CD4-positive, alpha-beta T cell treated with Interleukin-4 for 1 hour (primary cell): ENCODE data around the gene EP400.
"Not testable (repeated sequence)": the region's sequence is repeated elsewhere in the genome, so short reads cannot be mapped to it uniquely, and the experiment has no call there.

ENCODE experiments used
- DNase-seq, 2 donors: peaks; one replicate each; pipeline ENCODE4 v3.0.0-alpha.2; 2020 to 2022

The EP400 gene

GRCh38 chr12:131948713-131949430 lies 870 bp upstream of the EP400 start:
- peak; percentile 6 to 28 for DNase-seq

- peak in 1 of 2 donors; percentile 29 for DNase-seq
Observed at GRCh38 chr12:131950182-131950913, 606 bp downstream of the EP400 start.

GRCh38 chr12:131953810-131954209 lies 4.1 kb downstream of the EP400 start:
- not testable (repeated sequence) for DNase-seq

- not testable (repeated sequence) for DNase-seq
Observed at GRCh38 chr12:131954460-131954859, 4.7 kb downstream of the EP400 start.

- no peak for DNase-seq
Observed at GRCh38 chr12:131959116-131959515, 9.4 kb downstream of the EP400 start.

GRCh38 chr12:131959641-131960589 lies 10.2 kb downstream of the EP400 start:
- no peak for DNase-seq

- DNase-seq: not testable (repeated sequence)
Observed at GRCh38 chr12:131960590-131961325, 11.0 kb downstream of the EP400 start.

GRCh38 chr12:131961328-131961727 lies 11.6 kb downstream of the EP400 start:
- DNase-seq: not testable (repeated sequence)

GRCh38 chr12:131962069-131962468 lies 12.3 kb downstream of the EP400 start:
- DNase-seq: no peak

- DNase-seq: peak in 1 of 2 donors; percentile 34
Observed at GRCh38 chr12:131963381-131963780, 13.6 kb downstream of the EP400 start.

GRCh38 chr12:131965073-131965472 lies 15.3 kb downstream of the EP400 start:
- no peak for DNase-seq

GRCh38 chr12:131971226-131971625 lies 21.5 kb downstream of the EP400 start:
- no peak for DNase-seq

GRCh38 chr12:131975228-131975627 lies 25.5 kb downstream of the EP400 start:
- DNase-seq: no peak

- no peak for DNase-seq
Observed at GRCh38 chr12:131979606-131980005, 29.9 kb downstream of the EP400 start.

- DNase-seq: no peak
Observed at GRCh38 chr12:131980263-131980662, 30.5 kb downstream of the EP400 start.

GRCh38 chr12:131981388-131981787 lies 31.6 kb downstream of the EP400 start:
- DNase-seq: no peak

GRCh38 chr12:131982041-131982440 lies 32.3 kb downstream of the EP400 start:
- no peak for DNase-seq

GRCh38 chr12:131983026-131983425 lies 33.3 kb downstream of the EP400 start:
- no peak for DNase-seq

- DNase-seq: no peak
Observed at GRCh38 chr12:131983554-131983953, 33.8 kb downstream of the EP400 start.

GRCh38 chr12:131984334-131984733 lies 34.6 kb downstream of the EP400 start:
- no peak for DNase-seq

GRCh38 chr12:131985510-131985875 lies 35.8 kb downstream of the EP400 start:
- peak in 1 of 2 donors; percentile 28 for DNase-seq

GRCh38 chr12:131986361-131986760 lies 36.6 kb downstream of the EP400 start:
- DNase-seq: no peak
